Lower leg skin (tissue), 4 donors: ENCODE measurements around the gene SOX21. TPM values are rescaled to one million over a fixed set of nuclear protein-coding genes. Genes with fewer than 3 reads are reported as not detected.

Source experiments
- DNase-seq, 2 donors: peaks; one replicate each; pipeline ENCODE4 v3.0.0-alpha.2; 2019; ENCODE audit warnings: low spot score in 2 of 2
- H3K4me3 ChIP-seq: fragments of 200-600 bp; sonication (generic); 2 replicates; pipeline ENCODE4 v1.5.1; 2017; ENCODE audit warnings: mild to moderate bottlenecking, low read depth; ENCODE audit not compliant: poor library complexity, severe bottlenecking
- POLR2A ChIP-seq, 2 donors: fragments of 450-650 bp; IDR thresholded peaks; one replicate each; pipeline ENCODE4 v1.6.1; 2016 to 2017; ENCODE audit warnings: antibody characterized with exemption in 2 of 2, mild to moderate bottlenecking in 1 of 2, moderate library complexity in 1 of 2
- WGBS, 2 donors: methylation state at CpG; one replicate each; pipeline ENCODE4 v1.1.5; 2018; 5-methylcytosine and 5-hydroxymethylcytosine counted together
- intact Hi-C: fragments of 100-400 bp; cut with DNase I; formaldehyde crosslinking; loops from one replicate; pipeline ENCODE4 v1.15.0; 2023; ENCODE audit warnings: low total_unique reads
- total RNA-seq, 4 donors: library from RNA; depleted of rRNA; stranded (reverse); fragments of >200 nt; gene quantifications; one replicate each; pipeline ENCODE4 v1.1.0, GENCODE V29; 2016
- TF ChIP-seq, protein P1 (sequence below), 3 donors: fragments of 450-650 bp; IDR thresholded peaks; one replicate each; pipeline ENCODE4 v1.5.1; 2016; ENCODE audit warnings: antibody characterized with exemption in 3 of 3, mild to moderate bottlenecking in 3 of 3, moderate library complexity in 2 of 3

Gene SOX21
- total RNA-seq, 4 donors from 2014 or later: 20.5 to 28.0 (median 26.8) TPM

DNA sequence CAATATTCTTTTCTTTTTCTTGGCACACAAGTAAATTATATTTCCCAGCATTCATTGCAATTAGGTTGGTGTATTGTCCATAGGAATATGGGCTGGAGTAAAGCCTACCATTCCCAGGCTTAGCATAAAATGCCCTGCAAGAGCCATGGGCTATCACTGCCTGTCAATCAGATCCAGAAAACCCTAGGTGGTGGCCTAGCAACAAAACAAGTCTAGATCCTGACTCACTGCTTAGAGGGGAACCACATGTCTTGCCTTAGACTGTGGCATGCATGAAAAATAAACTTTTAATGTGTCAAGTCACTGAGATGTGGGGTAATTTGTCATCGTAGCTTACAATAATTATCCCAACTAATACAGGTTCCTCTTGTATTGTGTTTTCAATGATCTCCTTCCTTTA is 16.2 kb downstream of the SOX21 start:
- 86 to 93% methylated on average over 1 of the region's 1 CpG for WGBS, 2 donors
- DNase-seq: no peak
- no peak overlapping the region for H3K4me3 ChIP-seq
- no peak for TF ChIP-seq POLR2A (IDR thresholded peaks at IDR 0.05)
- TF ChIP-seq, protein P1, sequence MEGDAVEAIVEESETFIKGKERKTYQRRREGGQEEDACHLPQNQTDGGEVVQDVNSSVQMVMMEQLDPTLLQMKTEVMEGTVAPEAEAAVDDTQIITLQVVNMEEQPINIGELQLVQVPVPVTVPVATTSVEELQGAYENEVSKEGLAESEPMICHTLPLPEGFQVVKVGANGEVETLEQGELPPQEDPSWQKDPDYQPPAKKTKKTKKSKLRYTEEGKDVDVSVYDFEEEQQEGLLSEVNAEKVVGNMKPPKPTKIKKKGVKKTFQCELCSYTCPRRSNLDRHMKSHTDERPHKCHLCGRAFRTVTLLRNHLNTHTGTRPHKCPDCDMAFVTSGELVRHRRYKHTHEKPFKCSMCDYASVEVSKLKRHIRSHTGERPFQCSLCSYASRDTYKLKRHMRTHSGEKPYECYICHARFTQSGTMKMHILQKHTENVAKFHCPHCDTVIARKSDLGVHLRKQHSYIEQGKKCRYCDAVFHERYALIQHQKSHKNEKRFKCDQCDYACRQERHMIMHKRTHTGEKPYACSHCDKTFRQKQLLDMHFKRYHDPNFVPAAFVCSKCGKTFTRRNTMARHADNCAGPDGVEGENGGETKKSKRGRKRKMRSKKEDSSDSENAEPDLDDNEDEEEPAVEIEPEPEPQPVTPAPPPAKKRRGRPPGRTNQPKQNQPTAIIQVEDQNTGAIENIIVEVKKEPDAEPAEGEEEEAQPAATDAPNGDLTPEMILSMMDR (IDR thresholded peaks at IDR 0.05): no peak
- intact Hi-C loops: no loop called here

DNA sequence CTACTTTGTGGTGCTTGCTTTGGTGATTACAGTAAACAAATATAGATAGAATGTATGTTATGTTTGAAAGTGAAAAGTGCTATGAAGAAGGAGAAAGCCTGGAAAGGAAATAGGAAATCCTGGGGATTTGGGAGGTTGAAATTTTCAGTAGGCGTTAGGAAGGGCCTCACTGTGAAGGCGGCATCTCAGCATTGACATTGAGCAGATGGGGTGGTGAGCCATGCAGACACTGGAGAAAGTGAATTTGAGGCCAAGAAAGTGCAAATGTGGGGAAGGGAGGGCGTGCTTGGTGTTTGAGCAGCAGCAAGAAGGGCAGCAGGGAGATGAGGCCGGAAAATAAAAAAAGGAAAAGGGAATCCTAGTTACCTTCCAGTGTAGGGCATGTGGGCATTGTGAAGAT is 20.3 kb downstream of the SOX21 start:
- TF ChIP-seq POLR2A (IDR thresholded peaks at IDR 0.05): no peak
- TF ChIP-seq, protein P1 (IDR thresholded peaks at IDR 0.05): no peak
- intact Hi-C loops: no loop called here
- no peak overlapping the region for H3K4me3 ChIP-seq
- DNase-seq: no peak
- 79 to 80% methylated on average over 4 of the region's 4 CpGs for WGBS, 2 donors

DNA sequence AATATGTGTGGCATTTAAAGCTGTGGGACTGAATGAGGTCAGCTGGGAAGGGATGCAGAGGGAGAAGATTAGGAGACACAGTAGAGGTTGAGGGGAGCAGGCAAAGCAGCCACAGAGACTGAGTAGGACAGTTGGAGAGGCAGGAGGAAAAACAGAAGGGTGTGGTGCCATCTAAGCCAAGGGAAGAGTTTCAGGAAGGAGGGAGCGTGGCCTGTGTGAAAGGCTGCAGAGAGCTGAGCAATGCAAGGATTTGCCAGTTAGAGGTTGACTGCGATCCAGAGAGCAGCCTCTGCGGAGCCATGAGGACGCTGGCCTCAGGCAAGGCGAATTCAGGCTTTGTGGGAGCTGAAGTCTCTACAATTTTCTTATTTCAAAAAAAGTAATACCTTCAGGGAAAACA is 28.9 kb downstream of the SOX21 start:
- no peak for DNase-seq
- intact Hi-C loops: no loop called here
- H3K4me3 ChIP-seq: no peak overlapping the region
- 37 to 39% methylated on average over 5 of the region's 5 CpGs for WGBS, 2 donors
- TF ChIP-seq, protein P1 (IDR thresholded peaks at IDR 0.05): no peak
- TF ChIP-seq POLR2A (IDR thresholded peaks at IDR 0.05): no peak

DNA sequence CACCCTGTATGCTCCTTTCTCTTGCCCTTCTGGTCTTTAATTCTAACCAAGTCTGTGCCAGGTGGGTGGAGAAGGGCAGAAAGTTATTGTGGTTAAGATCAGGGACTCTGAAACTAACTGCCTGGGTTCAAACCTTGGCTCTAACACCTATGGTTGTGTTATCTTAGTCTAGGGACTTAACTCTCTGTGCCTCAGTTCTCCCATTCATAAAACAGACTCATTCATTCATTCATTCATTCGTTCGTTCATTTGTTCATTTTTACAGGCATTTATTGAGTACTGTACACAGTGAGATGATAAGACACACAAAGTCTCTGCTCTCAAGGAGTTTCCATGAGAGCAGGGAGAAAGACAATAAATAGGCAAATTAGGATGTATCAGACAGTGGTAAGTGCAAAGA is 30.1 kb downstream of the SOX21 start:
- TF ChIP-seq, protein P1 (IDR thresholded peaks at IDR 0.05): no peak
- no peak for TF ChIP-seq POLR2A (IDR thresholded peaks at IDR 0.05)
- 83 to 85% methylated on average over 2 of the region's 2 CpGs for WGBS, 2 donors
- intact Hi-C loops: no loop called here
- DNase-seq: no peak
- H3K4me3 ChIP-seq: no peak overlapping the region

DNA sequence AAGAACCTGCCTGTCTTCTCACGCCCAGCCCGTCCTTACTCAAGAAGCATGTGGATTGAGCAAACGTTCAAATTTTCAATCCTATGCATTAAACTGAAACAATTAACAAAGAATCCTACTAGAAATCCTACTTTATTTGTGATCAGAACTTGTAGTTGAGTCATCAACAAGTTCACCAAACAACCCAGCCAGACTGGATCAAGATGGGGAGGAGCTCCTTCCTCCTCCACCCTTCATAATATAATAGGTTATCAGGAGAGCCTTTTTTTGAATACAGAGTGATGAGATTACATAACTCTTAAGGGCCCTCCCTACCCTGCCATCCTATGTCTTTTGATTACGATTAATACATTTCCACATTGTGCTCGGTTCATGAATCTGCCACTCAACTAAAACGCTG is 32.7 kb downstream of the SOX21 start:
- no peak for TF ChIP-seq POLR2A (IDR thresholded peaks at IDR 0.05)
- TF ChIP-seq, protein P1 (IDR thresholded peaks at IDR 0.05): no peak
- 54 to 62% methylated on average over 6 of the region's 6 CpGs for WGBS, 2 donors

DNA sequence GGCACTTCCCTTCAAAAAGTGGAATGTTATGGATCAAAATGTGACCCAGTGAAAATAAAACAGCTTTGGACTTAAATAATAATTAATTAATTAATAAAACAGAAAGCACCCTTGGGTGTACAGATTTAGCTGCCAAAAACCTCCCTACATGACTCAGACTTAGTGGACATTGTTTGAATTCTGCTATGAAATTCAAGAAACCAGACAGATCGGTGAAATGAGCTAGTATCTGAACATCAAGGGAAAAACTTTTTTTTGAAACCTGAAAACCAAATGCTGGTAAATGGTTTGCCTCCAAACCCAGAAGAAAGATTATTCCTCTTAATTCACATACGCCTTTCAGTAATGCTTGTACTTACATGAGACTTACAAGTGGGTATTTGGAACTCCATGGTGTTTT is 33.5 kb downstream of the SOX21 start:
- intact Hi-C loops: no loop called here

More for the DNA sequence above, 32.7 kb downstream of the SOX21 start:
- intact Hi-C loops: no loop called here
- no peak overlapping the region for H3K4me3 ChIP-seq
- no peak for DNase-seq

More for the DNA sequence above, 33.5 kb downstream of the SOX21 start:
- no peak for DNase-seq
- no peak overlapping the region for H3K4me3 ChIP-seq
- no peak for TF ChIP-seq POLR2A (IDR thresholded peaks at IDR 0.05)
- TF ChIP-seq, protein P1 (IDR thresholded peaks at IDR 0.05): no peak
- 86 to 87% methylated on average over 2 of the region's 2 CpGs for WGBS, 2 donors
